Endothelial cell of umbilical vein (primary cell): ENCODE data around the gene PAX5. TPM values are rescaled to one million over a fixed set of nuclear protein-coding genes. Genes with fewer than 3 reads are reported as not detected.

Experiments used
- BruUV-seq: library from RNA; stranded (reverse); fragments of 400-500 nt; replicated peaks from 2 replicates; lab custom pipeline; 2021; lab: Mats Ljungman, UMichigan
- CTCF ChIA-PET: fragments of 300-600, 350-600 bp; sonication (Branson Sonifier 250); formaldehyde crosslinking; loops from one replicate; lab custom pipeline; 2021; ENCODE audit warnings: antibody characterized with exemption, inconsistent platforms; lab: Charles Lee
- POLR2A ChIA-PET: fragments of 300-600, 350-600 bp; sonication (Branson Sonifier 250); formaldehyde crosslinking; loops from one replicate; lab custom pipeline; 2021; ENCODE audit warnings: antibody characterized with exemption, inconsistent platforms; lab: Charles Lee
- DNase-seq: peaks from one replicate; pipeline ENCODE4 v3.0.0-alpha.2; 2011; ENCODE audit warnings: low read depth, low spot score
- FAIRE-seq: peaks from 2 replicates; lab custom pipeline; 2011; peaks lifted over from hg19 to GRCh38; lab: Jason Lieb, UNC
- H2AFZ ChIP-seq: 2 replicates; pipeline ENCODE4 v1.6.0; 2012; ENCODE audit warnings: low read depth, low read length, control low read depth, inconsistent platforms
- H3K27ac ChIP-seq: 2 replicates; pipeline ENCODE4 v1.5.1; 2011; ENCODE audit warnings: low read depth, mild to moderate bottlenecking, control low read depth, low read length, moderate library complexity; ENCODE audit not compliant: insufficient read depth
- H3K27me3 ChIP-seq, 2 experiments: 2 replicates each; pipeline versions ENCODE4 v1.6.0 to v1.6.1; 2011; ENCODE audit warnings: low read length in 2 of 2, mixed read lengths in 1 of 2; ENCODE audit not compliant: control insufficient read depth in 2 of 2, insufficient read depth in 2 of 2
- H3K36me3 ChIP-seq, 2 experiments: 2 replicates in 1 of 2; 3 replicates in 1 of 2; pipeline ENCODE4 v1.5.1; 2011; ENCODE audit warnings: low read length in 2 of 2, mild to moderate bottlenecking in 1 of 2, moderate library complexity in 1 of 2; ENCODE audit not compliant: control insufficient read depth in 2 of 2, insufficient read depth in 2 of 2; ENCODE audit errors: extremely low read depth in 1 of 2
- H3K4me1 ChIP-seq: 3 replicates; pipeline ENCODE4 v1.5.1; 2011; ENCODE audit warnings: mild to moderate bottlenecking, low read length; ENCODE audit not compliant: control insufficient read depth, insufficient read depth; ENCODE audit errors: extremely low read depth
- H3K4me2 ChIP-seq: 2 replicates; pipeline ENCODE4 v1.6.1; 2011; ENCODE audit warnings: low read length, control low read depth, mixed read lengths; ENCODE audit not compliant: insufficient read depth
- H3K4me3 ChIP-seq, 3 experiments: fragments of 200-600 bp in 1 of 3; sonication (generic), shearing (Covaris generic) in 1 of 3; replicated peaks in 1 of 3; 2 replicates each; pipeline ENCODE4 v1.5.1; 2011 to 2016; ENCODE audit warnings: control low read depth in 3 of 3, low read length in 3 of 3, mild to moderate bottlenecking in 2 of 3, inconsistent platforms in 1 of 3, low read depth in 1 of 3, moderate library complexity in 1 of 3; ENCODE audit not compliant: insufficient read depth in 1 of 3
- H3K79me2 ChIP-seq: 2 replicates; pipeline ENCODE4 v1.6.0; 2012; ENCODE audit warnings: low read length, inconsistent platforms; ENCODE audit not compliant: control insufficient read depth, insufficient read depth
- H3K9ac ChIP-seq: replicated peaks from 2 replicates; pipeline ENCODE3; 2011; ENCODE audit warnings: low read length, control low read depth; ENCODE audit not compliant: insufficient read depth; ENCODE audit errors: extremely low read depth
- H3K9me1 ChIP-seq: replicated peaks from 3 replicates; pipeline ENCODE4 v1.6.0; 2011; ENCODE audit warnings: mild to moderate bottlenecking, low read length; ENCODE audit not compliant: control insufficient read depth, insufficient read depth; ENCODE audit errors: extremely low read depth
- H3K9me3 ChIP-seq: replicated peaks from 2 replicates; pipeline ENCODE4 v1.5.1; 2012; ENCODE audit warnings: low read length, inconsistent platforms; ENCODE audit not compliant: control insufficient read depth, insufficient read depth
- H4K20me1 ChIP-seq: replicated peaks from 2 replicates; pipeline ENCODE3; 2011; ENCODE audit warnings: mild to moderate bottlenecking, low read length; ENCODE audit not compliant: control insufficient read depth, insufficient read depth; ENCODE audit errors: extremely low read depth
- EZH2 ChIP-seq: IDR thresholded peaks from 2 replicates; pipeline ENCODE4 v1.6.1; 2012; ENCODE audit warnings: borderline replicate concordance, low read depth, mild to moderate bottlenecking, moderate library complexity, low read length, inconsistent platforms; ENCODE audit not compliant: severe bottlenecking
- FOS ChIP-seq: IDR thresholded peaks from 2 replicates; pipeline ENCODE4 v1.6.1; 2011; ENCODE audit warnings: mild to moderate bottlenecking, low read length, moderate library complexity, borderline replicate concordance; ENCODE audit not compliant: insufficient read depth
- GATA2 ChIP-seq: IDR thresholded peaks from 2 replicates; pipeline ENCODE4 v1.7.0; 2011; ENCODE audit warnings: low read depth, mild to moderate bottlenecking, moderate library complexity, mixed read lengths, low read length; ENCODE audit not compliant: insufficient read length, insufficient read depth
- JUN ChIP-seq: IDR thresholded peaks from 2 replicates; pipeline ENCODE4 v1.6.1; 2011; ENCODE audit warnings: borderline replicate concordance, low read depth; ENCODE audit not compliant: insufficient read length, insufficient read depth
- MYC ChIP-seq: IDR thresholded peaks from one replicate; pipeline ENCODE4 v1.6.1; 2011; ENCODE audit warnings: mild to moderate bottlenecking, low read depth, low read length
- POLR2A ChIP-seq: IDR thresholded peaks from 2 replicates; pipeline ENCODE4 v1.6.1; 2012; ENCODE audit warnings: low read depth, mild to moderate bottlenecking, control low read depth, low read length
- POLR2AphosphoS5 ChIP-seq: IDR thresholded peaks from 2 replicates; pipeline ENCODE4 v1.6.1; 2012; ENCODE audit warnings: low read depth, mild to moderate bottlenecking, control low read depth, low read length, moderate library complexity; ENCODE audit not compliant: insufficient read depth
- dilution Hi-C: fragments of 300-500 bp; cut with MboI; formaldehyde crosslinking; loops from one replicate; pipeline ENCODE4 v1.15.0; 2019; ENCODE audit warnings: low sequenced_read_pairs; ENCODE audit not compliant: extremely low pct_ligation_motif_present
- intact Hi-C: fragments of 100-400 bp; cut with micrococcal nuclease; formaldehyde crosslinking; loops from one replicate; pipeline ENCODE4 v1.10.0; 2022
- polyA plus RNA-seq, 4 experiments: library from polyadenylated mRNA; depleted of rRNA in 3 of 4; stranded (reverse) in 3 of 4; unstranded in 1 of 4; fragments of >200 nt; gene quantifications; 2 replicates each; pipeline versions ENCODE4 v1.2.1 to v1.2.3, GENCODE V29; 2011 to 2012; ENCODE audit warnings: missing spikeins in 1 of 4
- total RNA-seq: library from RNA; stranded (reverse); gene quantifications from 2 replicates; pipeline ENCODE4 v1.2.3, GENCODE V29; 2021
- TF ChIP-seq, protein P1 (sequence below), 2 donors: IDR thresholded peaks; 1 replicate in 1 of 2; 2 replicates in 1 of 2; pipeline ENCODE4 v1.5.1; 2011; ENCODE audit warnings: low read length in 2 of 2, mild to moderate bottlenecking in 2 of 2, moderate library complexity in 2 of 2, control low read depth in 1 of 2, inconsistent platforms in 1 of 2, low read depth in 1 of 2; ENCODE audit not compliant: insufficient read depth in 1 of 2; ENCODE audit errors: extremely low read depth in 1 of 2
- TF ChIP-seq, protein P2 (sequence below): IDR thresholded peaks from 2 replicates; pipeline ENCODE4 v1.6.1; 2011; ENCODE audit not compliant: insufficient read depth, insufficient read length

PAX5 gene
- total and polyA plus RNA-seq, 2 donors (not counting 3 experiments of a cell fraction or from before 2014, with no cell fraction given), result not detected

DNA sequence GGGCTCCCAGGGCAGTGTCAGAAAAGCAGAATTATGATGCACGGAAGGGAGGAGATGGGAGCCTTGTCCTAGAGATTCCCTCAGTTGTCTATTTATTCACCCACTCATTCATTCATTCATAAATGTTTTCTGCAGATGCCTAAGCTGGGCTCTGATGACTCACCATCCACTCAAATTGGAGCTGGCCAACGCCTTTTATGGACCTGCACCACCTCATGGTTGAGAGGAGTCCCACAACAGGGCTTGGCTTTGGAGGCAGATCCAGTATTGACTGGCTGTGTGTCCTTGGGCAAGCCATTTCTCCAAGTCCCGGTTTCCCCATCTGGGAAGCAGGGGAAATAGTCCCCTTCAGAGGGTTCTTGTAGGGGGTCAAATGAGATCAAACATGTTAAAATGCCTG is 233.6 kb downstream of the PAX5 start:
- dilution Hi-C loops (no loop called here), intact Hi-C loops (no loop called here)
- no peak for FAIRE-seq
- Histone ChIP-seq H3K9ac (no peak overlapping the region), H3K36me3 (no peaks in the 10 kb centered on the region), H3K27me3 (peaks cover 14 to 15% of the 10 kb centered on the region in 2 experiments), H3K4me3 (no peak overlapping the region), H2AFZ (no peak overlapping the region), H3K27ac (no peak overlapping the region), H4K20me1 (no peaks in the 10 kb centered on the region), H3K9me3 (no peaks in the 10 kb centered on the region), H3K4me1 (no peaks in the 10 kb centered on the region), H3K4me2 (no peak overlapping the region), H3K9me1 (no peaks in the 10 kb centered on the region), H3K79me2 (no peaks in the 10 kb centered on the region)
- DNase-seq, result no peak
- TF ChIP-seq POLR2A (no peak), JUN (no peak), EZH2 (no peak)
- TF ChIP-seq, protein P1, sequence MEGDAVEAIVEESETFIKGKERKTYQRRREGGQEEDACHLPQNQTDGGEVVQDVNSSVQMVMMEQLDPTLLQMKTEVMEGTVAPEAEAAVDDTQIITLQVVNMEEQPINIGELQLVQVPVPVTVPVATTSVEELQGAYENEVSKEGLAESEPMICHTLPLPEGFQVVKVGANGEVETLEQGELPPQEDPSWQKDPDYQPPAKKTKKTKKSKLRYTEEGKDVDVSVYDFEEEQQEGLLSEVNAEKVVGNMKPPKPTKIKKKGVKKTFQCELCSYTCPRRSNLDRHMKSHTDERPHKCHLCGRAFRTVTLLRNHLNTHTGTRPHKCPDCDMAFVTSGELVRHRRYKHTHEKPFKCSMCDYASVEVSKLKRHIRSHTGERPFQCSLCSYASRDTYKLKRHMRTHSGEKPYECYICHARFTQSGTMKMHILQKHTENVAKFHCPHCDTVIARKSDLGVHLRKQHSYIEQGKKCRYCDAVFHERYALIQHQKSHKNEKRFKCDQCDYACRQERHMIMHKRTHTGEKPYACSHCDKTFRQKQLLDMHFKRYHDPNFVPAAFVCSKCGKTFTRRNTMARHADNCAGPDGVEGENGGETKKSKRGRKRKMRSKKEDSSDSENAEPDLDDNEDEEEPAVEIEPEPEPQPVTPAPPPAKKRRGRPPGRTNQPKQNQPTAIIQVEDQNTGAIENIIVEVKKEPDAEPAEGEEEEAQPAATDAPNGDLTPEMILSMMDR (IDR thresholded peaks at IDR 0.05; ENCODE audit: extremely low read depth in 1 of 2, insufficient read depth in 1 of 2, low read depth in 1 of 2, low read length in 2 of 2), result no peak
- POLR2A ChIA-PET, result no interaction called here
- no TSS peak for BruUV-seq
- CTCF ChIA-PET, result no interaction called here

DNA sequence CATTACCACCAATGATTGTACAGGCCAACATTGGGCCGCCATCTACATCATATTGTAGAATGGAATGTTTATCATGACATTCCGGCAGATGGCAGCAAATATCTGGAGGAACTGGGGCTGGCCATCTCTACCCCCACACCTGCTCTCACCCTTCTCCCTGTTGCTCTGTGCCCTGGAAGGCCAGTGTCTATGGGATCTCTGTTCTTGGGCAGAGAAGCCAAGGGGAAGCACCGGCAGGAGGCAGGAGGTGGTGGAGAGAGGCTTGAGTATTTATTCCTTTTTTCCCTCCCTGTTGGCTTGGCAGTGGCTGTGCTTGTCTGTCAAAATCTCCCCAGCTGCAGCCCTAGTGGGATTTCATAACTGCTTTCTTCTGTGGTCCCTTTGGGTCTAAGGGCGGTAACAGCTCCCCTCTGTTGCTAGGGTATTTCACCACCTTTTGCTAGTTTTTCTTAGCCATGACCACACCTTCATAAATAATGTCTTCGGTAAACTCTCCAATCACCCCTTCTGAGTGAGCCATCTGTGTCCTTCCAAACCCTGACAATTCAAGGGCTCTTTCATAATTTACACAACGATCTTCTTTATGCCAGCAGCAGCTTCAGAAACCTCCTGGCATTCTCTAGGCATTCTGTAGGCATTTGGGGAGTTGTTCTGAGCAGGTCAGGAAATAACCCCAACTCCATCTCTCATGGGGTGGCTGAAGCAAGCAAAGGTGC is 235.6 kb downstream of the PAX5 start:
- intact Hi-C loops (no loop called here), dilution Hi-C loops (no loop called here)
- DNase-seq (no peak), FAIRE-seq (no peak)
- no peak overlapping the region for H3K4me2 ChIP-seq
- no peak for TF ChIP-seq POLR2A
- TF ChIP-seq JUN, result no peak
- TF ChIP-seq, protein P2, sequence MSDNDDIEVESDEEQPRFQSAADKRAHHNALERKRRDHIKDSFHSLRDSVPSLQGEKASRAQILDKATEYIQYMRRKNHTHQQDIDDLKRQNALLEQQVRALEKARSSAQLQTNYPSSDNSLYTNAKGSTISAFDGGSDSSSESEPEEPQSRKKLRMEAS, result no peak
- TF ChIP-seq FOS, result no peak
- TF ChIP-seq GATA2, result no peak
- TF ChIP-seq, protein P1 (IDR thresholded peaks at IDR 0.05; ENCODE audit: extremely low read depth in 1 of 2, insufficient read depth in 1 of 2, low read depth in 1 of 2, low read length in 2 of 2), result no peak
- TF ChIP-seq EZH2, result no peak
- no peak for TF ChIP-seq MYC
- no peak for TF ChIP-seq POLR2AphosphoS5
- POLR2A ChIA-PET, result no interaction called here
- no peak overlapping the region for H3K4me3 ChIP-seq
- no peak overlapping the region for H3K27ac ChIP-seq
- no peaks in the 10 kb centered on the region for H3K4me1 ChIP-seq
- H3K9ac ChIP-seq, result no peak overlapping the region
- CTCF ChIA-PET, result no interaction called here
- H3K79me2 ChIP-seq, result no peaks in the 10 kb centered on the region
- H3K9me3 ChIP-seq, result no peaks in the 10 kb centered on the region
- no peaks in the 10 kb centered on the region for H3K36me3 ChIP-seq
- H3K27me3 ChIP-seq, result peaks cover 5 to 9% of the 10 kb centered on the region in 2 experiments
- H3K9me1 ChIP-seq, result no peaks in the 10 kb centered on the region
- BruUV-seq, result no TSS peak
- H2AFZ ChIP-seq, result no peak overlapping the region
- no peaks in the 10 kb centered on the region for H4K20me1 ChIP-seq
